ENCODE measurements around the gene HCN4.

DNA sequence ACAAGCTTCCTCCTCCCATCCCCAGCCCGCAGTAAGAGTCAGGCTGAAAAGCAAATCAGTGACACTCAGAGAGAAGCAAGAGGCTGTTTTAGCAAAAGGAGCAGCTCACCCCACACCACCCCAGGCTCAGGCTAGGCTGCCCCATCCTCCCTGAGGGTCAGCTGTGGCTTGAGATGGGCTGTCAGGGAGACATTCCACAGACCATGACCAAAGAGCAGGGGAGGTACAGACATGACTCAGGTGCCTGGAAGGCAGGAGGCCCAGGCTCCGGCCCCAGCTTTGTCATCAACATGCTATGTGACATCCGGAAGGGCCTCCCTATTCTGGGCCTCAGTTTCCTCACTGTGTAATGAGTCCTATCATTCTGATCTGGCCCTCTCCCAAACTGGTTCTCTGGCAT lies 24.7 kb downstream of the HCN4 start:
- no peak for TF ChIP-seq POLR2A (IDR thresholded peaks at IDR 0.05)
- TF ChIP-seq, protein P1, sequence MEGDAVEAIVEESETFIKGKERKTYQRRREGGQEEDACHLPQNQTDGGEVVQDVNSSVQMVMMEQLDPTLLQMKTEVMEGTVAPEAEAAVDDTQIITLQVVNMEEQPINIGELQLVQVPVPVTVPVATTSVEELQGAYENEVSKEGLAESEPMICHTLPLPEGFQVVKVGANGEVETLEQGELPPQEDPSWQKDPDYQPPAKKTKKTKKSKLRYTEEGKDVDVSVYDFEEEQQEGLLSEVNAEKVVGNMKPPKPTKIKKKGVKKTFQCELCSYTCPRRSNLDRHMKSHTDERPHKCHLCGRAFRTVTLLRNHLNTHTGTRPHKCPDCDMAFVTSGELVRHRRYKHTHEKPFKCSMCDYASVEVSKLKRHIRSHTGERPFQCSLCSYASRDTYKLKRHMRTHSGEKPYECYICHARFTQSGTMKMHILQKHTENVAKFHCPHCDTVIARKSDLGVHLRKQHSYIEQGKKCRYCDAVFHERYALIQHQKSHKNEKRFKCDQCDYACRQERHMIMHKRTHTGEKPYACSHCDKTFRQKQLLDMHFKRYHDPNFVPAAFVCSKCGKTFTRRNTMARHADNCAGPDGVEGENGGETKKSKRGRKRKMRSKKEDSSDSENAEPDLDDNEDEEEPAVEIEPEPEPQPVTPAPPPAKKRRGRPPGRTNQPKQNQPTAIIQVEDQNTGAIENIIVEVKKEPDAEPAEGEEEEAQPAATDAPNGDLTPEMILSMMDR (IDR thresholded peaks at IDR 0.05), result no peak

Measured in esophagus squamous epithelium (tissue), 4 donors.